Measurements from ENCODE around the gene GPR149.

DNA sequence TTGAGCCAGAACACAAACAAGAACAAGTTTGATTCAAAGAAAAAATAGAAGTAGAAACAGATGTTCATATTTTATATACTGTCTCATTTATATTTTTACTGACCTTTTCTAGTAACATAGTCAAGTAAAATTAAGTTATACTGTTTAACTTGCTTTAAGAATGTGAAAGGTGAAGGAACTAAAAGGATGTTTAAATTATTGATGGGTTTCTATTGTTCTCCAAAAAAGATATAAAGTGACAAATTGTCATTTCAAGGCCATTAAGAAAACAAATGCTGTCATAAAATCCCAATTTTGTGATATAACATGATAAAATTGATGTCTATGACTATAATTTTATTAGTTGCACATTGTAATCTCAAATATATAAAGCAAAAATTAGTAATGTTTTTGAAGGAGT, 7.3 kb downstream of the GPR149 start:
- TF ChIP-seq POLR2A (IDR thresholded peaks at IDR 0.05; ENCODE audit: low read depth, low read length) = no peak
- TF ChIP-seq YY1 (IDR thresholded peaks at IDR 0.05; ENCODE audit: low read depth, low read length) = no peak
- no peak for TF ChIP-seq ASH2L (IDR thresholded peaks at IDR 0.05; ENCODE audit: borderline replicate concordance, low read depth)
- TF ChIP-seq REST (IDR thresholded peaks at IDR 0.05; ENCODE audit: low read depth, low read length) = no peak
- TF ChIP-seq SREBF1 (IDR thresholded peaks at IDR 0.05; ENCODE audit: low read length) = no peak
- no peak for TF ChIP-seq SUZ12 (IDR thresholded peaks at IDR 0.05; ENCODE audit: unreplicated experiment)
- no peak for TF ChIP-seq FOXM1 (IDR thresholded peaks at IDR 0.05; ENCODE audit: low read depth, low read length)
- no peak for TF ChIP-seq TAF1 (IDR thresholded peaks at IDR 0.05; ENCODE audit: borderline replicate concordance, low read depth, low read length)
- TF ChIP-seq RAD21 (IDR thresholded peaks at IDR 0.05; ENCODE audit: insufficient read depth, low read depth, low read length) = no peak
- TF ChIP-seq SUPT20H (IDR thresholded peaks at IDR 0.05; ENCODE audit: borderline replicate concordance, control insufficient read depth, low read depth, low read length) = no peak
